ENCODE measurements around the gene PAPOLB. TPM values are rescaled to one million over a fixed set of nuclear protein-coding genes. Genes with fewer than 3 reads are reported as not detected.

Gene PAPOLB
- polyA plus RNA-seq, 3 donors, result not detected

DNA sequence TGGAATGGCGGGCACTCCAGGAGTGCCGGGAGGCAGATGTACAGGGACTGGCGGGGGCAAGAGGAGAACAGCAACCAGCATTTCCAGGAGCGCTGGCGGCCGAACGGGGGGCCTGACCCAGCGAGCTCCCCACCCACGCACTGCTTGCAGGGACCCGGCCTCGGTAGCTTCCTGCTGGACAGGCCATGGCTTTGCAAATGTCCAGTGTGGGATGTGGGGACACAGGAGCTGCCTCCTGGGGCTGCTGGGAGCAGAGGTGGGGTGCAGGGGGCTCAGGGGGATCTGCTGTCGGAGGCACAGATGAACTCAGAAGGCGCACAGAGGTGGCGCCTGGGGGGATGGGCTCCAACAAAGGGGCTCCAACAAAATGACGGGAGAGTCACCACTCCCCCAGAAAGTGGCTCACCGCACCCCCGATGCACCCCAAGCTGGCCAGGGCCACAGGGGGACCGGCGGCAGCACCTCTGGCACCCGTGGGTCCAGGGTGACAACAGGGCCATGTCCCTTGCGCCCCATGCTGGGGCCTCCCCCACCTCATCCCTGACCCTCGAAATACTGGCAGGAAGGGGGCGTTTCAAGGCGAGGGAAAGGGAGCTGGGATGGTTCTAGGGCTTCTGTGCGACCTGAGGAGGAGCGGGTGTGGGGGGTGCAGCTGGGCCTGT is 45.3 kb downstream of the PAPOLB start:
- H3K27ac ChIP-seq (ENCODE audit: low read depth, low read length), result no peak overlapping the region
- whole genome bisulfite sequencing, 3 donors, result 89 to 93% (median 92%) methylated on average over 23 to 26 of the region's 26 CpGs

DNA sequence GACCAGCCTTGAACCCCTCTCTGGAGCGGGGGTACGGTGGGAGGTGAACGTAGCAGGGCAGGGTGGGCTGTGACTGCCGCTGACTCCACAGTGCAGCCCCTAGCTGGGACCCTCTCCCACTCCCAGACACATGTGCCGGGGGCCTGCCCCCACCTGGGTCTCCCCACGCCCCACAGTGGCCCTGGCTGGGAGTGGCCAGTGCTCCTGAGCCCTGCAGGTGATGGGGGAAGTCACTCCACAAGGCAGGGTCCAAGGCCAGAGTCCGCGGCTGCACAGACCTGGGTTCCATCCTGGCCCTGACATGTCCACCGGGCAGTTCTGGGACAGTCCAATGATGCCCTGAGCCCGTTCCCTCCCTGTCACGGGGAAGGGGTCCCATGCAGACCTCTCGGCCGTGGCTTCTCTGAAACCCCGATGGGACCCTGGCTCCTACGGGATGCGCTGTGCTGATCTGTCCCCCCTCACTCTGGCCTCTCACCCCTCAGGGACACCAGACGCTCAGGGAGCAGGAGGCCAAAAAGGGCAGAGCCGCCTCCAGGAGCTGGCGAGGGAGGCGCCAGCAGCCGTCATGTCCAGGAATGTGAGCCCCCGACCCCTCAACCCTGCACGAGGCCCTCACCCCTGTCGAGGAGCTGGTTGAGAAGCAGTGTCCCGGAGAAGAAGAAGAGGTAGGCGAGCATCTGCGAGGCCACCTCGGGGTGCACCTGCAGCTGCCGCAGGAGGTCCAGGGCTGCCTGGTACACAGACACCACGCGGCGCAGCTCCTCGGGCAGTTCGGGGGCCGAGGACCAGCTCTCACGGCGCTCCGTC is 46.0 kb downstream of the PAPOLB start:
- no peak overlapping the region for H3K27ac ChIP-seq (ENCODE audit: low read depth, low read length)
- 86 to 93% (median 92%) methylated on average over 35 to 38 of the region's 38 CpGs for whole genome bisulfite sequencing, 3 donors

DNA sequence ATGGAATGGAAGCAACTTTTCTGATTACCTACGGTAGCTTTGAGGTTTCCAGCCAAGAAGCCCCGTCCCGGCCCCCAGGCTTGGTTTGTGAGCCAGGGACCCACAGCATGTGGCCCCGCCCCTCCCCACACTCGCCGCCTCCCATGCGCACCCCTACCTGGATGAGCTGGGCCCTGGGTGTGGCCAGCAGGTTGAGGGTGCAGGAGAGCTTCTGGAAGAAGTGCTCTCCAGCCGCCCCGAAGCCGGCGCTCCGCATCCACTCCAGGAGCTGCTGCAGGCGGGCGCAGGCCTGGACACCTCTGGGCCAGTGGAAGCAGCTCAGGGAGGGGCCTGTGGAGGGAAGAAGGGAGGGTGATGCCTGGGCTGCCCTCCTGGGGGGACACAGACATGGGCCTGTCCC is 46.7 kb downstream of the PAPOLB start:
- WGBS, 3 donors, result 95 to 97% (median 96%) methylated on average over 14 of the region's 14 CpGs
- H3K27ac ChIP-seq (ENCODE audit: low read depth, low read length), result no peak overlapping the region

DNA sequence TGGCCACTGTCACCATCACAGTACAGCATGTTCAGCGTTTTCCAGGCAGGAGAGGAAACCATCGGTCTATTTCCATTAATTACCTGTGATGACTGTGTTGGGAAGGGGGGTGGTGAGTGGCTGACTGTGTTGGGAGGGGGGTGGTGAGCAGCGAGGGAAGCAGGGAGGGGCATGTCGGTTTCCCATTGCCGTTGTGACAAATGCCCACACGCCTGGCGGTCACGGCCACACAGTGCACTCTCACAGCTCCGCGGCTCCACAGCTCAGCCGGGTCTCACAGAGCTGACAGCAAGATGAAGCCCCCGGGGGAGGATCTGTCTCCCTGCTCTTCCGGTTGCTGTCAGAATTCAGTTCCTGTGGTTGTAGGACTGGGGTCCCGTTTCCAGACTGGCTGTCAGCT is 47.4 kb downstream of the PAPOLB start:
- 40 to 61% (median 45%) methylated on average over 14 of the region's 14 CpGs for WGBS, 3 donors
- no peak overlapping the region for H3K27ac ChIP-seq (ENCODE audit: low read depth, low read length)

DNA sequence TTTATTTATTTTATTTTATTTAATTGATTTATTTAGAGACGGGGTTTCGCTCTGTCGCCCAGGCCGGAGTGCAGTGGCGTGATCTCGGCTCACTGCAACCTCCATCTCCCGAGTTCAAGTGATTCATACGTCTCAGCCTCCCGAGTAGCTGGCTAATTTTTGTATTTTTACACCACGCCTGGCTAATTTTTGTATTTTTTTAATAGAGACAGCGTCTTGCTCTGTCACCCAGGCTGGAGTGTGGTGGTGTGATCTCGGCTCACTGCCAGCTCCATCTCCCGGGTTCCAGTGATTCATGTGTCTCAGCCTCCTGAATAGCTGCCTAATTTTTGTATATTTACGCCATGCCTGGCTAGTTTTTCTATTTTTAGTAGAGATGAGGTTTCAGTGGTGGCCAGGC is 52.2 kb downstream of the PAPOLB start:
- WGBS, 3 donors, result 71 to 95% (median 76%) methylated on average over 14 of the region's 14 CpGs
- no peak overlapping the region for H3K27ac ChIP-seq (ENCODE audit: low read depth, low read length)

DNA sequence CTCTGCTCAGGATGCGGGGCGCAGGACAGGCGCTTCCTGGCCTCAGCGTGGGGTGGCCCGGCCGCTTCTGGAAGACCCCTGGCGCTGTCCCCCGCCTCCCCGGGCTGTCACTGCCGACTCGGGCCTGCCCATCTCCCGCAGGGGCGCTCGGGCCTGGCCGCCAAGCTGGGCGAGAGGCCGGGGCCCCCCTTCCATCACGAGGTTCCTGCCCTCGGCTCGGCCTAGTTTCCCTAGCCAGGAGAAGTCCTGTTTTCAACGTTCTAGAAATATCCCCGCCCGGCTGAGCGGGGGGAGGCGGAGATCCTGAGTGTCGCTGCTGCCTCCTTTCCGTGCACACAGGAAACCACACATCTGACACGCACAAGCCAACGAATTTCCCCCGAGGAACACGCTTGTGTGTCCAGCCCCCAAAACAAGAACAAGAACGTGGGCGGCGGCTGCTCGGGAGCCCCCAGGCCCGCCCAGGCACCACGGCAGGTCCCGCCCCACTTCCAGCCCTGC is 52.7 kb downstream of the PAPOLB start:
- H3K27ac ChIP-seq (ENCODE audit: low read depth, low read length), result no peak overlapping the region
- 45 to 85% (median 61%) methylated on average over 38 of the region's 38 CpGs for WGBS, 3 donors

DNA sequence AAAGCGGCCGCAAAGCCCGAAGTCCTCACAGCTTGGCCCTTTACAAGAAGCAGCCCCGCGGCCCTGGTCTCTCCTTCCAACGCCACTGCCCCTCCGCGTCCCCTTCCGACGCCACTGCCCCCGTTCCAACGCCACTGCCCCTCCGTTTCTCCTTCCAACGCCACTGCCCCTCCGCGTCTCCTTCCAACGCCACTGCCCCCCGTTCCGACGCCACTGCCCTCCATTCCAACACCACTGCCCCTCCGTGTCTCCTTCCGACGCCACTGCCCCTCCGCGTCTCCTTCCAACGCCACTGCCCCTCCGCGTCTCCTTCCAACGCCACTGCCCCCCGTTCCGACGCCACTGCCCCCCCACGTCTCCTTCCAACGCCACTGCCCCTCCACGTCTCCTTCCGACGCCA is 53.3 kb downstream of the PAPOLB start:
- H3K27ac ChIP-seq (ENCODE audit: low read depth, low read length), result no peak overlapping the region

DNA sequence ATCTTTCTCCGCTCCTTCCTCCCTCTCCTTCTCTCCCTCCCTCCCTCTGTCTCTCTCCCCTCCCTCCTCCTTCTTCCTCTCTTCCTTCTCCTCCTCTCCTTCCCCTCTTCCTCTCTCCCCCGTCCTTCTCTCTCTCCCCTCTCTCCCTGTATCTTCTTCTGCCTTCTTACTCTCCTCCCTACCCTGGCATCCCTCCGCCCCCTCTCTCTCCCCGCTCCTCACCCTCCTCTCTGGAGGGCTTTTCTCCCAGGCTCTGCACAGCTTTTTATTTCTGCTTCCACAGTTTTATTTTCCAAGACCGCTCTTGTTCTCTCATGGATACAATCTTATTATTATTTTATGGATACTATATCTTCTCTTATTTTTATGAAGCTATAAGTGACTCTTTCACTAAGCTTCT is 53.8 kb downstream of the PAPOLB start:
- WGBS, 3 donors, result 47 to 60% (median 55%) methylated on average over 5 of the region's 5 CpGs
- H3K27ac ChIP-seq (ENCODE audit: low read depth, low read length), result no peak overlapping the region

More for the DNA sequence above, 53.3 kb downstream of the PAPOLB start:
- WGBS, 3 donors, result 77 to 84% (median 80%) methylated on average over 26 to 37 of the region's 37 CpGs

Other genes with a start within 250 kb of the PAPOLB start
- gene FOXK1, start 179.7 kb downstream of the PAPOLB start, polyA plus RNA-seq, result 1 to 10 TPM; 4.7 to 9.1 (median 7.8) TPM
- gene AP5Z1, start 86.4 kb downstream of the PAPOLB start, polyA plus RNA-seq, result 10 to 100 TPM; 19.6 to 41.5 (median 35.0) TPM
- 1 to 10 TPM; 1.9 to 6.2 (median 3.2) TPM for gene RADIL, start 21.7 kb upstream of the PAPOLB start, polyA plus RNA-seq
- not detected for gene MMD2, start 97.2 kb upstream of the PAPOLB start, polyA plus RNA-seq
- gene RBAK, start 183.8 kb upstream of the PAPOLB start, polyA plus RNA-seq, result 1 to 10 TPM; 2.1 to 2.9 (median 2.8) TPM

Measured in adipose tissue (tissue), 3 donors.